LoVo (cell line): ENCODE data around the gene PBX1.
A peak's percentile ranks its signal among the peaks of the same experiment; 100 is the strongest.
"Not testable (repeated sequence)": the region's sequence is repeated elsewhere in the genome, so short reads cannot be mapped to it uniquely, and the experiment has no call there.

ENCODE experiments used
- DNase-seq: peaks from one replicate; pipeline ENCODE4 v3.0.0-alpha.2; 2016; ENCODE audit warnings: low spot score

The PBX1 gene

GRCh38 chr1:164590592-164590991 is 31.6 kb downstream of the PBX1 start:
- no peak for DNase-seq

DNA sequence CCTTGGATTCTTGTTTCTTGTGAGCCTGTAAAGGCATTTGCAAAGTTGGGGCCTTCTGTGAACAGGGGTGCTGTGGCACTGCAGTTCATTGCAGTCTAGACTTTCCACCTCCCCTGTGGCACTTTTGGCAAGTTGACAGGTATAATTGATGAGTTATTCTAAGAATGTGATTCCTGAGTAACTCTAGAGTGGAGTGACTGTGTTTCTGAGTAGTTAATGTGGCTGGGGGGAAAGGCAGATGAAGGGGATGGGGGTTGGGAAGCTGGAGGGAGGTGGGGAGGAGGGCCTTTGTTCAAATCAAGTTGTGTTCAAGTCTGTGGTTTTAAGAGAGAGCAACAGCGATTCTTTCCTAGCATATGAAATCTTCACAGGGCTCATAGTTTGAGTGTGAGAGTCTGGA is 32.9 kb downstream of the PBX1 start:
- DNase-seq, result no peak

- DNase-seq, result no peak
Measured at GRCh38 chr1:164592634-164593033, 33.6 kb downstream of the PBX1 start.

DNA sequence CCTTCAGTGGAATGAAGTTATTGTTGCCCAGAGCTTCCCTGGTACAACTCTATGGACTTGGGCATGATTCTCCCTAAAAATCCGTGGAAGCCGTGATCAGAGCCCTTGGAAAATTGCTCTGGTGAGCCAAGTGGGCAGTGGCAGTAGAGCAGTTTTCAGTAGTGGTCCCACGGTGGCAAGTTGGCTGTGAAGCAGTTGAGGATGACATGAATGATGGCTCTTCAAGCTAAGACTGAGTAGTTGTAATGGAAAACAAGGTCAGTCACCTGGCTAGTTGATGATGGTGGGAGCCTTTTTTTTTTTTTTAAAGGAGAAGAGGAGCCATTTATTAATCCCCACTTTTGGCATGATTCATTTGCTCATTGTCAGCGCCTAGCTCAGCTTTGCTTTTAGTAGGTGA is 36.2 kb downstream of the PBX1 start:
- no peak for DNase-seq

DNA sequence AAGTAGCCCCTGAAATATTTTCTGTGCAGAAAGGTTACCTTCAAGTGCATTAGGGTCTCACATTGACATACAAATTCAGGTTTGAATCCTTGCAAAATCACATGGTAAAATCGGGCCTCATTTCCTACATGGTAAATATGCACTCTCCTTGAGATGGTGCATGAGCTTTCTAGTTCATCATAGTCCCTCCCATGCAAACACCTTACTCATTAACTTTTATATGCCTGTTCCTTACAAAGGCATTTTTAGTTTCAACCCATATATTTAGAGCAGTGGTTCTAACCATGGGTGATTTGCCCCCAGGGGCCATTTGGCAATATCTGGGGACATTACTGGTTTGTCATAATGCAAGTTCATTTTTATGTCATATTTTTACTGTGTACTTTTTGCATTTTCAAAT is 37.2 kb downstream of the PBX1 start:
- no peak for DNase-seq

DNA sequence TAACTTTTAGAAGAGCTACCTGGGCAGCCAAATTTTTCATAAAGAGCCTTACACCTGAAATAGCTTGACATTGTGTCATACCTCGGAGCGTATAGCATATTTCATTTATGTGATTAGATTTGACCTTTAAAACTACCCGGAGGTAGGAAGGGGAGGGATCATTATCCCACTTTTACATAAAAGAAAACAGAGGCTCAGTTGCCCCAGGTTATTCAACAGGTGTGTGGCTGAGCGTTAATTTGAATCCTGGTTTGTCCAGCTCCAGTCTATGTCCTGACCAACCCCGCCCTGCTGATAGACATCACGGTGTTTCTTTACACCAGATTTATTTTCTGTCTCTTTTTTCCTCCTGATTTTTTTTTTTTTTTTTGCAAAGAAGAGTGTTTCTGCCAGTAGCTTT is 39.7 kb downstream of the PBX1 start:
- DNase-seq, result no peak

DNA sequence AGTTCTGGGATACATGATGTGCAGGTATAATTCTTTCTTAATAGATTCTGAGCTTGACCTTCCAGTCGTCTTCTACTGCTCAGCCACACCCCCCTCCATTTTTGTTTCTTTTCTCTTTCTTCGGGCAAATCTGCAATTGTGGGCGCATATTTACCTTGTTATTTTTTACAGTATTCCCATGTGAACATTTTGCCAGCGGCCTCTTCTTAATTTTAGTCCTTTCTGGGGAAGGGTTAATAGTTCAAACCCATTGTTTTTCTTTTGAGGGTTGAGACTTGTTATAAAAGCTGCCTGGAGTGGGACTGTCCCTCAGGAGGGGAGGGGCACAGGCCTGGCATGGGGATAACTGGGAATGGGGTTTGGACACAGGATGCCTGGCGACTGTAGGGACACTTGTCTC is 40.3 kb downstream of the PBX1 start:
- no peak for DNase-seq

- no peak for DNase-seq
Measured at GRCh38 chr1:164601399-164602100, 42.6 kb downstream of the PBX1 start.

- DNase-seq, result peak; percentile 76
Measured at GRCh38 chr1:164602101-164602422, 43.1 kb downstream of the PBX1 start.

DNA sequence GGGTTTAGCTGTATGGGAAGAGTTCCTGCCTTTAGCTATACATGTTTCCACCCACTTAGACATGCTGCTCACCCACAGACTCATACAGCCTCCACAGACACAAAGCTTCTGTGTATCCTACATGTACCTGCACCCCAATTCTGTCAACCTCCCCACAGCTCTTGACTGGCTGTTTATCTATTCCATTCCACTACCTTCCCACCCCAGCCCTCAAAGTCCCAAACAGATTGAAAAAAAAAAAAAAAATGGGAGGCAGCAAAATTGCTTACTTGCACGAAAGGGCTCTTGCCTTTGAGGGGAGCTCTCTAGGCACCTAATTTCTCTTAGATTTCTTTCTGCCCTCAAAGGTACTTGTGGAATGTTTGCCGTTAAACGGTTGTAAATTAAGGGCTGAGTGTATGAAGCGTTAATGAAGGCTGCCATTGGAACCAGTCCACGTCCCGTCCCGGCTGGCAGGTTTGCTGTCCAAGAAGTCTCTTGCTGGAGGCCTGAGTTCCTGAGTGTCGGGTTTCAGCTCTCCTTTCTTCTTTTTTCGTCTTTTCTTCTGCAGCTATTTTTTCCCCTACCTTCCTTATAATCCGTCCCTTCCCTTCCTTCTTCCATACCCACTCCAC is 43.6 kb downstream of the PBX1 start:
- DNase-seq, result no peak

- DNase-seq, result not testable (repeated sequence)
Measured at GRCh38 chr1:164603805-164604204, 44.8 kb downstream of the PBX1 start.

- no peak for DNase-seq
Measured at GRCh38 chr1:164604541-164604940, 45.6 kb downstream of the PBX1 start.

DNA sequence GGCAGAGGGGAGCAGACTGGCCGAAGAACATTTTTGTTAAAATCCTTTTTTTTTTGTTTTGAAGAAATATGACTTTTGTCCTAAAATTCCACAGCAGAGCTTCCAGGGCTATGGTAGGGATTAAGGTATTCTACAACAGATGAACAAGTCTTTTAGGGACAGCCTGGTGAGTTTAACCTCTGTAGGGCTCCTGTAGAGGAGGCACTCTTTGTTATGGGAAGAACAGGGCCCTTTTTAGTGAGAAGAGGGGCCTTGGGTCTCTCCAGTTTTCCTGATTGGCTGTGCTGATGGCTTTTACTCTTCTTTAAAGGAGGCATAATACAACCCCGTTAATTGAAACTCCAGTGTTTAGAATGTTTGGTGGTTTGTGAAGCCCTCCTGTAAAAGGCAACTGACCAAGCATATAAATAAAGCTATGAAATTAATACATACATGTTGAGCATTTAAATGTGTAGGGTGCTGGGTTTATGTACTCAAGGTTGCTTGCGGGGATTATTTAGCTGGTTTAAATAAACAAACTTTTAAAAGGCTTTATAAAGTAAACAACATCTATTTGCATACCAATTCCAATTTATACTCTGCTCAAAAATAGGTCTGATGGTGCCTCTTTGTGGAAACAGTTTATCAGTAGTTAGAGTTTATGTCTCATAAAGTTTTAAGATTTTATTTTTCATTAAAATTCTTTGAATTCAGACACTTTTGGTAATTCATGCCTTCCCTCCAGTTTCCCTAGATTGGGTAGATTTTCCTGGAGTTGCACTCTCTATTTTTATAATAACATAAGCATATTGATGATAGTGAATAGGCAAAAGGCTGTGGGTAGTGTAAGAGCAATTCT is 46.5 kb downstream of the PBX1 start:
- no peak for DNase-seq

GRCh38 chr1:164607351-164607750 is 48.4 kb downstream of the PBX1 start:
- DNase-seq, result no peak

GRCh38 chr1:164608651-164609057 is 49.7 kb downstream of the PBX1 start:
- DNase-seq, result no peak

DNA sequence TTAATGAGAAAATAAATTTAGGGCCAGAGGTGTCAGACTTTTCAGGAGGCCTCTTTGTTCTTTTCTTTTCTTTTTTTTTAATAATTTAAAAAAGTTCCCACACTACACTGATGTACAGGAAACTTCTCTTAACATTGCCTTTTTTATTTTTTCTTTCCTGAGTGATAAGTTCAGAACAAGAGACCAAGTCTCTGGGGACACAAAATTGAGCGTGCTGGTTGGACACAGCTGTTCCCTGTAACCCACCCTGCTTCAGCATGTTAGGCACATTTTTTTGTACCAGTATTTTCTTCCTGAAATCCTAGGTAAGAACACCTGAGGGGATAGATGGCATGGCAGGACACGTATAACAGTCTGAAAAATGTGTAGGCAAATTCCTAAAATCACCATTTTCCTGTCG is 50.1 kb downstream of the PBX1 start:
- no peak for DNase-seq

DNA sequence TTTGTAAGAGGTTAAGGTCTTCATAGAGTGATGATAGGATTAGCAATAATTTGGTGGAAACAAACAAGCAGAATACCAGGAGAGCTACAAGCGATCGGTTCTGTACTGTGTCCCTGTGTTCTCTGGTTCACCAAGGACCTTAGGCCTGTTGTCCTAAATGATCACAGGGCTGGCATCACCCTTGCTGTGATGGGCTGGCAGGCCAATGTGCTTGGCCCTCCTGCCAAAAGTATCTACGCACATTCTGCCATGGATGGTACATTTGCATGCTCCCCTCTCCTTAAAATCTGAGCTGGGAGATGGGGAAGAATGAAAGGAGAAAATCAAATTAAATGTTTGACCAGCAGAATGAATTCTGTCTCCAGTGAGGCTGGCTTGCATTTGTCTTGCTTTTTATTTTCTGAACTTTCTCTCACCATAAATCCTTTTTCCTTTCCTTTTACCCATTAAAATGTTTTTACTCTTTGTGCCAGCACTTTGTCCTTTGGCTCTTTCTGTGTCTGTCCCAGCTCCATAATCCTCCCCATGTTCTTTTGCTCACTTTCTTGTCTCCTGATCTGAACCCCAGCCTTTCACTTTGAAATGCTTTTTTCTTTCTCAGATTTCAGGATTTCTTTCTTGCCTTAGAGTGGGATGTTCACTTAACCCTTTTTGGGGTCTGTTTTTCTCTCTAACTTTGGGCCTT is 51.7 kb downstream of the PBX1 start:
- DNase-seq, result no peak

DNA sequence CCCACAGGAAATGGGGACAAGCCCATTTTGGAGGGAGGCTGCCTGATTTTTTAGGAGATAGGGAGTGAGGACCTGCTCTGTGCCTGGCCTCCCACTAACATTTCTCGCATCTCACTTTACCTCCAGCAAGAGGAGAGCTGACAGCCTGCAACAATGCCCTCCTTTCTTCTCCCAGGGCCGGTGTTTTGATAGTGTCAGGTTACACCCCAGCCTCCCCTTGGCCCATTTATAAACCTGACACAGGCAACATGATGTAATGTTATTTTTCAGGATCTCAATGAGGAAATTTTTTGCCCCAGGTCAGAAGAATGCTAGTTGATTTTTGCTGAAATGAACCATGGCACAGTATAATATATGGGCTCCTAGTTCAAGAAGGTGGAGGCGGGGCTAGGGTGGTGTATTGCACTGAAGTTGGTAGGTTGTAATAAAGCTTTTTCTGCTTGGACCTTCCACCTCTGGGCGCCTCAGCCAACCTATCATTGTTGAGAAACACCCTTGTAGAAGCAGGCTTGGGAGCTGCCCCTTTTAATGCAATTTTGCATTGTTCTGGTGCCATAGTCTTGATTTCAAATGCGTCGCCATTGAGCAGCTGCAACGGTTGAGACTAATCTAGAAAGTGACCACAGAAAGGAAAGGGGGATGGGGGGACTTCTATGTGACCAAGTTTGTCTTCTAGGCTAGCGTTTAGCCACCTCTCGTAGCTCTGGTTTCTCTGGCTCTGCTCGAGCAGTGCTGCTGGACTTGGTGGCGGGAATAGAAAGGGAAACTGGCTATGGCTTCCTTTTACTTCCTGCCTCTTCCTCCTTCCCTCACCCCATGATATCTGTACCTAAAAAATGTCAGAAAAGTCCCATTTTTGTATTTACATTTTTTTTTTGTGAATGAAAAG is 53.0 kb downstream of the PBX1 start:
- DNase-seq, result peak; percentile 61

DNA sequence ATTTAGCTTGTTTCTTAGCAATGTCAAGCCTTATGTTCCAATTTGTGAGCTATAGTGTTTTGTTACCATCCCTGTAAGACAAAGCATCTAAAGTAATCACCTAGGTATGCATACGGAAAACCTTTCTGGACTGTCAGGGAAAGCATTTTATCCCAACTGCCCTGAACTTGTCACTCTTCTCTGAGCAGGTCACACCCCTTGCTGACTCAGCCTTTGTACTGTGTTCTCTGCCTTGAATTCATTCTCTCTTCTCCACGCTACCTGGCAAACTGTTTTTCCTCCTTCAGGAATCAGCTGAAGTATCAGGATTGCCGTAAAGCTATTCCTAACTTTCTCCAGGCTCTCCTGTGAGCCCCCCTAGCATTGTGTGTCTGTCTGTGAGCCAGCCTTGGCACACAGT is 54.2 kb downstream of the PBX1 start:
- DNase-seq, result peak; percentile 28

GRCh38 chr1:164614316-164614715 is 55.3 kb downstream of the PBX1 start:
- no peak for DNase-seq

- no peak for DNase-seq
Measured at GRCh38 chr1:164617377-164618201, 58.6 kb downstream of the PBX1 start.
